RPMI7951 (cell line): ENCODE results near the gene INO80D. TPM values are rescaled to one million over a fixed set of nuclear protein-coding genes. Genes with fewer than 3 reads are reported as not detected.
"Not testable (repeated sequence)": the region's sequence is repeated elsewhere in the genome, so short reads cannot be mapped to it uniquely, and the experiment has no call there.

Experiments used
- DNase-seq: peaks from one replicate; pipeline ENCODE4 v3.0.0-alpha.2; 2012; ENCODE audit warnings: low read depth
- total RNA-seq: library from RNA; depleted of rRNA; stranded (reverse); fragments of >200 nt; shearing (Covaris generic); gene quantifications from 2 replicates; pipeline ENCODE4 v1.2.3, GENCODE V29; 2014

INO80D gene
- total RNA-seq, 1 experiment from 2014 or later, result 5.3 TPM

DNA sequence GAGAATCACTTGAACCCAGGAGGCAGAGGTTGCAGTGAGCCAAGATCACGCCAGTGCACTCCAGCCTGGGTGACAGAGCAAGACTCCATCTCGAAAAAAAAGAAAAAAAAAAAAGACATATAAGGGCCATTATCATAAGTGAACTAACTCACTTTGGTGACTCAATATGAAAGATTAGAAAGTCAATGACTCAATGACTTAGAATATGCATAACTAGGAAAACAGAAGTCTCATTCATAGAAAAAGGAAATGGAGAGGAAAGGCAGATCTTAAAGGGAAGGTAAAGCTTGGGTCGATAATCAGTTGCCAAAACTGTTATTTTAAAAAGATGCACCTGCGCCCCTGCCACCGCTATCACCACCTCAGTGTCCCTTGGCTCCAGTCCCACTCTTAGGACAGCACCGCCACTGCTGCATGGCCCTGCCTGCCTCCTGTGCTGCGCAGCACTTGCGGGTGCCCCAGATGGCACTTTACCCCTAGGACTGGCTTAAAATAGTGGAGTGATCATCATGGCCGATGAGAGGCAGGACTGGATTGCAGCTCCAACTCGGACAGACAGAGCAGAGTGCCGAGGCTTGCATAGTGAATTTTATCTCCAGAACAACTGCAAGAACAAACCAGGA lies 54.7 kb downstream of the INO80D start:
- DNase-seq, result peak; percentile 63

GRCh38 chr2:206028101-206028500 lies 57.9 kb downstream of the INO80D start:
- DNase-seq, result no peak

DNA sequence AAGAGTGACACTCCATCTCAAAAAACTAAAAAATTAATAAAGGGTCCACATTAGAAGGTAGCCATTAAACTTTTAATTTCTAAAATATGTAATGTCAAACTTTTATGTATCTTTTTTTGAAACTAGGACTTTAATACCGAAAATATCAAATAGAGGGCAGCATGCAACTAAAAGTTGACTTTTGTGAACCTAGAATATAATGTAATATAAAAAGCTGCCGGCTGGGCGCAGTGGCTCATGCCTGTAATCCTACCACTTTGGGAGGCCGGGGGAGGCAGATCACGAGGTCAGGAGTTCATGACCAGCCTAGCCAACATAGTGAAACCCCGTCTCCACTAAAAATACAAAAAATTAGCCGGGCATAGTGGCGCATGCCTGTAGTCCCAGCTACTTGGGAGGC lies 62.8 kb downstream of the INO80D start:
- no peak for DNase-seq

- no peak for DNase-seq
Observed at GRCh38 chr2:206020171-206020570, 65.8 kb downstream of the INO80D start.

- not testable (repeated sequence) for DNase-seq
Observed at GRCh38 chr2:206015746-206016145, 70.2 kb downstream of the INO80D start.

DNA sequence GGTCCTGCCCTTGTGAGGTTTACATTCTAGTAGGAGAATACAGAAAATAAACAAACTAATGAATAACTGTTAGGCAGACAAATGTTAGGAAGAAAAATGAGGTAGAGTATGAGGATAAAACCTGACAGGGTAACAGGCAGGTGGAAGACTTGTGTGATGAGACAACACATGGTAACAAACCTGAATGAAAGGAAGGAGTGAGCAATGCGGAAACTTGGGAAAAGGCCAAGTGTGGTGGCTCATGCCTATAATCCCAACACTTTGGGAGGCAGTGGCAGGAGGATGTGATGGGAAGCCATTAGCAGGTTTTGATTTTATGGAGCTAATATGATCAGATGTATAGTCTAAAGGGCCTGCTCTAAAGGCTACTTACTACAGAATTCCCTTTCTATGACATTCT lies 74.2 kb downstream of the INO80D start:
- DNase-seq, result no peak

GRCh38 chr2:206011018-206011614 lies 74.9 kb downstream of the INO80D start:
- no peak for DNase-seq

DNA sequence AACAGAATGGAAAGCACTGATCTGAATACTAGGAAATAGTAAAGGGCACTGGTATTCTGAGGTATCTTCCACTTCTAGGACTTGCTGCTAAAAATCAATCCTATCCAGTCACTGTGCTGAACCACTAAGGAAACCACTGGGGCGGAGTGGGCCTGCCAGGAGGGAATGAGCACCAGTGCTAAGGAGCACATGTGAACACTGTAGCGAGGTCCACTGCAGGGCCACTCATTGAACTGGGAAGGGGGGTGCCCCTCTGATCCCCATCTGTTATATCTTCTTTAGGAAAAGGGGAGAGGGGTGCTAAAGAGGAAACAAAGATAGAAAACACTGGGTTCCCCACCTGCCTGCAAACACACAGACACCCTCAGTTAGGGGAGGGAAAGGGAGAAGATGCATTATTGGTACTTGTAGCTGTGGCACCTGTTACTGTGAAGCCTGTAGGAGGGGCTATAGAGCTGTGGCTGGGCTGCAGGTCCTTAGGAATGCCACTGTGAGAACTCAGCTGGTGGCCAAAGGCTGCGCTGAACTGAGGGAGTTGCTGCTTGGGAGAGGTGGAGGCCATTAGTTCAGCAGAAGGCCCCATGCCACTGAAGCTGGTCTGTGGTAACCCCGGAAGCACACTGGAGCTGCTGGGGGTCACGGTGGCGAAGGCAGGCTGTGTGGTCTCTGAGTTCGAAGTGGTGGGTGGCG lies 81.8 kb downstream of the INO80D start:
- DNase-seq, result peak; percentile 24

- DNase-seq, result no peak
Observed at GRCh38 chr2:206002440-206002839, 83.5 kb downstream of the INO80D start.

GRCh38 chr2:206001912-206002311 lies 84.1 kb downstream of the INO80D start:
- no peak for DNase-seq

DNA sequence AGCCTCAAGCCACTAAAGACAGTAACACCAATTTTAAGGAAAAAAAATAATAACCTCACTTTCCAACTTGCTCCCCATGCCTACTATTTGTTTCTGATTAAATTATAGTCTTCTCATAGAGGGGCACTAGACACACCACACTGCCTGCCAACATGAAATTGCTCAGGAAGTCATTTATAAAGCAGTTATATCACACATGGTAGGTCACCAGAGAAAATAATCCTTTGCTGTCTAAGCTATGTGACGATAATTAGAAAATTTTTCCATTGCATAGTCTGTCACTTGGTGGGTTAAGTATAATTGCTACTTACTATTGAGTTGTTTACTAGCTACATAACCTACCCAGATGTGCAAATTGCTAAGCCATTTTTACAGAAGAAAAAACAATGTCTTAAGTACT lies 85.2 kb downstream of the INO80D start:
- no peak for DNase-seq

- no peak for DNase-seq
Observed at GRCh38 chr2:205998583-205998982, 87.4 kb downstream of the INO80D start.

DNA sequence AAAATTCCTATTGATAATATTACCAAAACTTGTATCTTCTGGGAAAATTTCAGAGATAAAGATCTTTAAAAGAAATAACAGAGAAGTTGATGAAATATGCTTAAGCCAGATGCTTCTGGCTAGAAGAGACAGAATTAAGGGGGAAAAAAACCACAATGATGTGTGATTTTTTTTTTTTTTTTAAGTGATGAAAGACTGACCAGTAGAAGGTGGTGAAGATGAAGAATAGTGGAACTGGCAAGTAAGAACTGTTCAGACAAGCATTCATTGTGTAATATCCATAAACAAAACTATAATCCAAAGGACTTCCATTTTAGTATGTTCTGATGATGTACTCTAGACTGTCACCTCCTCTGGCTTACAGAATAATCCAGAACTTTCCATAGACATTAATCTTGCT lies 89.8 kb downstream of the INO80D start:
- DNase-seq, result no peak

DNA sequence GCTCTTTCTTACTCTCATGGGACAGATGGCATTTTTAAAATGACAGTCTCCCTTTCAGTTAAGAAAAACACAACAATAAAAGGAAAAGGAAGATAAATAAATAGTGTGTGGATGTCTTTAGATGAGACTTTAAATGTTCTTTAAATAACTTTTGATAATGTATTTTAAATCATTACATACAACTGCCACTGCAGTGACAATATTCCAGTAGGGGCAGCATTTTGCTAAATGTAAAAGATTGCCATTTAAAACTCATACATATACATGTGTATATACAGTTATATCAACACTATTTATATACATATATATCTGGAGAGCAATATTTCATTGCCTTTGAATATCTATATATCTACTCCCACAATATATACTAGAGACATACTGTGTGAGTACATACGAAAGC lies 90.7 kb downstream of the INO80D start:
- DNase-seq, result no peak

- no peak for DNase-seq
Observed at GRCh38 chr2:205994344-205994743, 91.6 kb downstream of the INO80D start.

DNA sequence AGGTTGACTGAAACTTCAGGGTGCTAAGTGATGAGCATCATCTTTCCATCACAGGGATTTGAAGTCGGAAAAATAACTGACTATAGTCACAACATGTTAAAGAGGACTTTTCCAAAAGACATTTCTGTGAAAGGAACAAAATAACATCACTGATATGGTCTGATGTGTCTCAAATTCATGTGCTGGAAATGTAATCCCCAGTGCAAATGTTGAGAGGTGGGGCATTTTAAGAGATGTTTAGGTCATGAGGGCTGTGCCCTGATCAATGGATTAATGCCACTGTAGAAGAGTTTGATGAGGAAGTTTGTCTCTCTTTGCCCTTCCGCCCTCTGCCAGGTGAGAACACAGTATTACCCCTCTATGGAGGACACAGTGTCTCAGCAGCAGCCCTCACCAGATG lies 95.9 kb downstream of the INO80D start:
- DNase-seq, result no peak

- no peak for DNase-seq
Observed at GRCh38 chr2:205989271-205990071, 96.5 kb downstream of the INO80D start.

GRCh38 chr2:205988681-205989080 lies 97.3 kb downstream of the INO80D start:
- not testable (repeated sequence) for DNase-seq

GRCh38 chr2:205988274-205988673 lies 97.7 kb downstream of the INO80D start:
- DNase-seq, result no peak

- DNase-seq, result not testable (repeated sequence)
Observed at GRCh38 chr2:205986334-205986733, 99.6 kb downstream of the INO80D start.

- no peak for DNase-seq
Observed at GRCh38 chr2:205984381-205984780, 101.6 kb downstream of the INO80D start.

GRCh38 chr2:205982776-205983327 lies 103.1 kb downstream of the INO80D start:
- DNase-seq, result peak; percentile 63
